Hippocampal formation (tissue), 2 donors: ENCODE data around the gene TAPBP.
"Not testable (repeated sequence)": the region's sequence is repeated elsewhere in the genome, so short reads cannot be mapped to it uniquely, and the experiment has no call there.

Experiments
- DNase-seq, 2 donors: peaks; one replicate each; lab custom pipeline; 2025; lab: John Stamatoyannopoulos, UW

TAPBP gene

DNA sequence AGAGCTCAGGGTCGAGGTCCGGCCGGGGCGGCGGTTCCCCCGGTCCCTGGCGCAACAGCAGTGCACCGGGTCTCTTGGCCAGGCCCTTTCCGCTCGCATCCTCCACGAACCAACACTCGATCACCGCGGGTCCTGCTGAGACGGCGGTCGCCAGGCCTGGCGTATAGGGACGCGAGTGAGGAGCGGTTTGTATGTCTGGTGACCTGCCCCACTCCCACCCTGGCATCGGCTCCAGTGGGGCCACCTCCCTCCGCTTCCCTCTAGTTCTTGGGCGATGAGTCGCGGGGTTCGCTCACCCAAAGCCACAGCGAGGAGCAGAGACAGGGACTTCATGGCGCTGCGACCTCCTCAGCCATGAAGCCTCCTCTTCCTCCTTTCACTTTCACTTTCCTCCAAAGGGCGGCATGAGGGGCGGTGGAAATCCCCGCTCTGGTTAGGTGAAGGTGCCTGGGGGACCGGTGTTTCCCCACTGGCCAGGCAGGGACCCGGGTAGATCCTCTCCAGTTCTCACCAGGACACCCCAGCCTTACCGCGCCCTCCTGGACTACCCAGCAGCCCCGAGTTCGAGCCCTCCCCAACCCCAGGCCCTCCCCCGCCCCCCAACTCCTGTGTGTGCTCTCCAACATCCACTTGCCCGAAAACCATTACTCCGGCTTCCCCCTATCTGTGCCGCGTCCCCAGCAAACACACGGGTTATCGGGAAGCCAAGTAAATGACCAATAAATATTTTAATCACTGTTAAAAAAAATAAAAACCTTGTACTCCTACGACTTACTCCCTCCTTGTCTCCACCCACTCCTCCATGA lies at the start of gene TAPBP:
TAPBP (minus strand) TSS at position 370 of the 806 bp plus-strand sequence; CDS start at position 333, 37 bp downstream.
- DNase-seq = peak; percentile 56

- not testable (repeated sequence) for DNase-seq
Measured at GRCh38 chr6:33363486-33363885, 49.6 kb upstream of the TAPBP start.

GRCh38 chr6:33359331-33359730 lies 45.5 kb upstream of the TAPBP start:
- DNase-seq = no peak

GRCh38 chr6:33357160-33357871 lies 43.4 kb upstream of the TAPBP start:
- DNase-seq = not testable (repeated sequence)

DNA sequence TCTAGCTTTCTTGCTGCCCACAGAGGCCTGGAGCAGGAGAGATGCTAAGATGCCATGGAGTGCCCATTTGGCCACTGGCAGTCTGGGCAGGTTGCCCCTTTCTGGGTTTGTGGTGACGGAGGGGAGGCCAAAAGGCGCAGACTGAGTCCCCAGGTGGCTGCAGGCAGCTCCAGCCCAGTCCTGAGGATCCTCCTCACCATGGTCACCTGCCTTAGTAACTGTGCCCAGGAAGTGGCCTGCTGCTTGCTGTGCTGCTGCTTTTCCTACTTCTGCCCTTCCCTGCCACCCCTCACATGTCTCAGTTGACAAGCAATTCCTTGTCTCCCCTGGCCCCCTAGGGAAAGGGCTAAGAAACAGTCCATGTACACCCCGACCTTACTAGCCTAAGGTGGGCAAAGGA lies 42.4 kb upstream of the TAPBP start:
- no peak for DNase-seq

DNA sequence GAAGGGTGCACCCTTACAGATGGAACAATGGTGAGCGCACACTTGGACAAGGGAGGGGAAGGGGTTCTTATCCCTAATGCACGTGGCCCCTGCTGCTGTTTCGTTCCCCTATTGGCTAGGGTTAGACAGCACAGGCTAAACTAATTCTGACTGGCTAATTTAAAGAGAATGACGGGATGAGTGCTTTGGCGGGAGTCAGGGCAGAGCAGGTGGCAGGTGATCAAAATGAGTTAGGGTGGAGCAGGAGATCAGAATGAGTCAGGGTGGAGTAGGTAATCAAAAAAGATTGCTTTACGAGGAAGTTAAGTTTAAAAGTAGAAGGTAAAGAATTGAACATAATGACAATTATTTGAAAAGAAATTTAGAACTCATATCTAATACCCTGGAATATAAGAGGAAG lies 42.0 kb upstream of the TAPBP start:
- DNase-seq = not testable (repeated sequence)

GRCh38 chr6:33347816-33348215 lies 33.9 kb upstream of the TAPBP start:
- no peak for DNase-seq

DNA sequence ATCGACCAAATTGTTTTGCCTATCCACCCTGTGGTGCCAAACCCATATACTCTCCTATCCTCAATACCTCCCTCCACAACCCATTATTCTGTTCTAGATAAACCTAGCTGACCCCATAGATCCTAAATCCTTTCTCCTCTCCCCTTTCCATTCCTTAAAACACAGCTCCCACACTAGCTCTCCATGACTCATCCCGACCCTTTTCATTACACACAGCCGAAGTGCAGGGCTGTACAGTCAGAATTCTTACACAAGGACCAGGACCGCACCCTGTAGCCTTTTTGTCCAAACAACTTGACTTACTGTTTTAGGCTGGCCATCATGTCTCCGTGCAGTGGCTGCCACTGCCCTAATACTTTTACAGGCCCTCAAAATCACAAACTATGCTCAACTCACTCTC lies 33.1 kb upstream of the TAPBP start:
- not testable (repeated sequence) for DNase-seq

DNA sequence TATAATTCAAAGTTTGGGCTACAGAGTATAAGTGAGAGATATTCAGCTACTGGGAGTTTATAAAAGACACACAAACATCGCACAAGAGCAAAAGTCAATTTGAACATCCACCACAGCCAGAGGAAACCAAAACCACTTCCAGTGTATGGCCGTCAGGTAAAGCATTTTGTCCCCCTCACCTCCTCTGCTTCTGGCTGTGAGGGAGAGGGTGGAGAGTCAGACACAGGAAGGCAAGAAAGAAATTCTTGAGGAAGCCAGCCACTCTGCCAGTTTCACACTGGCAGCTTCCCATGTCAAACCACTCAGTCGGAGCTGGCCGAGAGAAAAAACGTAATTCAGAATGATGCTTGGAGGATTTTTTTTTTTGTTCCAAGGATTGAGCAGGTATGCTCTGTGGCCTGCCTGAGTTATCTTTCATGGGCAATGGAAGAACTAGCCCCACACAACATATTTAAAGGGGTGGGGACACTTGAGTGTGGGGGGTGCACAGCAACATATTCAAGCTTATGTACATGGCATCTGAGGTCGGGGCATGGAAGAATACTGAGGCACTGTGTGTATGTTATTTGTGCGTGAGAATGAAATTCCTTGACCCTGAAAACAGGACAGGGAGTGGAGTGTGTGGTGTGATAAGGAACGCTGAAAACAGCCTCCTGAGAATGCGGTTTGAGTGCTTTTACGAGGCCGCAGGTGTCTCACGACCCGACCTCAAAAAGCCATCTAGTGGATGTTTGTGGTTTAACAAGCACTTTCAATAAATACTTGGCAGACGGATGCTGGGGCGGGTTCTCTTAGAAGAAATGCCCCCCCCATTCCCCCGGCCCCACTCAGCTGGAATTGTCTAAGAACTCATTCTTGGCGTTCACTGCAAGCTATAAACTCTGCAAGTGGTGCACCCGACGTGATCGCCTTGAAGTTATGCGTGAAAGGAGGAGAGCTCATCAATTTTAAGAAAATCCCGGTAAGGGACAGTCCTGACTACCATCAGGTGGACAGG lies 31.1 kb upstream of the TAPBP start:
- DNase-seq = peak; percentile 2 to 9

DNA sequence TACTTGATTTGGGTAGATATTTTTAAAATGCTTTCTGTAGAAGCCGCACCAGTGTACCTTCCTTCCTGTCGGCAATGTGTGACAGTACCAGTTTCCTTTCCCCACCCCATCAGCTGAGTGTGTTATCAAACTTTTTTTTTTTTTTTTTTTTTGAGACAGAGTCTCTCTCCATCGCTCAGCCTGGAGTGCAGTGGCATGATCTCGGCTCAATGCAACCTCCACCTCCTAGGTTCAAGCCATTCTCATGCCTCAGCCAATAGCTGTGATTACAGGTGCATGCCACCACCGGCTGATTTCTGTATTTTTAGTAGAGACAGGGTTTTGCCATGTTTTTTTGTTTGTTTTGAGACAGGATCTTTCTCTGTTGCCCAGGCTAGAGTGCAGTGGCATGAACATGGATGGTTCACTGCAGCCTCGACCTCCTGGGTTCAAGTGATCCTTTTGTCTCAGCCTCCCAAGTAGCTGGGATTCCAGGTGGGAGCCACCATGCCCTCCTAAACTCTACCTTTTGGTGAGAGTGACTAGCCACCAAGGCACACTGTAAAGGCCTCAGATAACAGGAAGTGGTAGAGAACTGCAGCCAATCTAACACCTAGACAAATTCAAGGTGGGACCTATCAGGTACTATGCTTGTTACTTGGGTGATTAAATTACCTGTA lies 30.2 kb upstream of the TAPBP start:
- no peak for DNase-seq

DNA sequence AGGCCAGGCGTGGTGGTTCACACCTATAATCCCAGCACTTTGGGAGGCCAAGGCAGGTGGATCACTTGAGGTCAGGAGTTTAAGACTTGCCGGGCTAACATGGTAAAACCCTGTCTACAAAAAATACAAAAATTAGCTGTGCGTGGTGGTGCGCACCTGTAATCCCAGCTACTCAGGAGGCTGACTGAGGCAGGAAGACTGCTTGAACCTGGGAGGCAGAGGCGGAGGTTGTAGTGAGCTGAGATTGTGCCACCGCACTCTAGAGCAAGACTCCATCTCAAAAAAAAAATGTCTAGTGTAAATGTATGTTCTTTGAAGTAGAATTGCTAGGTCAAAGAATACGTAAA lies 29.7 kb upstream of the TAPBP start:
- not testable (repeated sequence) for DNase-seq

- no peak for DNase-seq
Measured at GRCh38 chr6:33339193-33339592, 25.3 kb upstream of the TAPBP start.

DNA sequence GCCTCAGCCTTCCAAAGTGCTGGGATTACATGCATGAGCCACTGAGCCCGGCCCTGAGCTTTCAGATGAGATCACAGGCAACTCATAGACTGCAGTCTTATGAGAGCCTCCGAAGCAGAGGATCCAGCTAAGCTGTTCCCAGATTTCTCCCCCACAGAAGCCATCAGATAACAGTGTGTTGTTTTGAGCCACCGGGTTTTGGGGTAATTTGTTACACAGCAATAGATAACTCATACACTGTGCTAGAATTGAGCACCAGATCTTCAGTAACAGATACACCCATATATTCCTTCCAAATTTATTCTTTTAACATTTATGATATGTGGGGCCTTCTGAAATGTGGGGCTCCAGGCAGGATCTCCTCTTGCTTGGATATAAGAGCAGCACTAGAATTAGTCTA lies 22.6 kb upstream of the TAPBP start:
- no peak for DNase-seq

- DNase-seq = no peak
Measured at GRCh38 chr6:33335916-33336315, 22.0 kb upstream of the TAPBP start.

DNA sequence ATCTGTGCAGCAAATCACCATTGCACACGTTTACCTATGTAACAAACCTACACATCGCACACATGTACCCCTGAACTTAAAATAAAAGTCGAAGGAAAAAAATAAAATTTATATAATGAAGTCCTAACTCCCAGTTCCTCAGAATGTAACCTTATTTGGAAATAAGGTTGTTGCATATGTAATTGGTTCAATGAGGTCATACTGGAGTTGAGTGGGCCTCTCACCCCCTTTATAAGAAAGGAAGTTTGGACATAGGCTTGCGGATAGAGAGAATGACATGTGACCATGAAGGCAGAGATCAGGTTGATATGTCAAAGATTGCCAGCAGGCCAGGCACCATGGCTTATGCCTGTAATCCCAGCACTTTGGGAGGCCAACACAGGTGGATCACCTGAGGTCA lies 19.8 kb upstream of the TAPBP start:
- DNase-seq = no peak

GRCh38 chr6:33330736-33331135 lies 16.9 kb upstream of the TAPBP start:
- DNase-seq = no peak

GRCh38 chr6:33329058-33329457 lies 15.2 kb upstream of the TAPBP start:
- DNase-seq = no peak

GRCh38 chr6:33324125-33324524 lies 10.2 kb upstream of the TAPBP start:
- DNase-seq = no peak

GRCh38 chr6:33323623-33323948 lies 9.7 kb upstream of the TAPBP start:
- no peak for DNase-seq

DNA sequence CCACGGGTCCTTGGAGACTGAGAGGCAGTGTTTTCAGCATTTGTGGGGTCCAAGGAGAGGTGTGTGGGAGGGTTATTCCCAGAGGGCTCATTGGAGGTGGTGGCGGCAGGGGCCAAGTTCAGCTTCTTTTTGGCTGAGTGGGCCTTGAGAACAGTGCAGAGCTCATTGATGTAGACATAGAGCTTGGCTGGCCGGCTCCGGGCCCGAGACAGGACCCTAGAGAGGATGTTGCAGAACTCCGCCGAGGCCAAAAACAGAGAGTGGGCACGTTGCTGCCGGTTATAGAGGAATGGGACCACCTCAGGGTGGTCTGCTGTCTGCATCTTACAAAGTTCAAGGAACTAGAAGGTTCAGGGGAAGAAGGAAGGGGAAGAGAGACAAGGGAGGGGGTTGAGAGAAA lies 7.3 kb upstream of the TAPBP start:
- DNase-seq = no peak

DNA sequence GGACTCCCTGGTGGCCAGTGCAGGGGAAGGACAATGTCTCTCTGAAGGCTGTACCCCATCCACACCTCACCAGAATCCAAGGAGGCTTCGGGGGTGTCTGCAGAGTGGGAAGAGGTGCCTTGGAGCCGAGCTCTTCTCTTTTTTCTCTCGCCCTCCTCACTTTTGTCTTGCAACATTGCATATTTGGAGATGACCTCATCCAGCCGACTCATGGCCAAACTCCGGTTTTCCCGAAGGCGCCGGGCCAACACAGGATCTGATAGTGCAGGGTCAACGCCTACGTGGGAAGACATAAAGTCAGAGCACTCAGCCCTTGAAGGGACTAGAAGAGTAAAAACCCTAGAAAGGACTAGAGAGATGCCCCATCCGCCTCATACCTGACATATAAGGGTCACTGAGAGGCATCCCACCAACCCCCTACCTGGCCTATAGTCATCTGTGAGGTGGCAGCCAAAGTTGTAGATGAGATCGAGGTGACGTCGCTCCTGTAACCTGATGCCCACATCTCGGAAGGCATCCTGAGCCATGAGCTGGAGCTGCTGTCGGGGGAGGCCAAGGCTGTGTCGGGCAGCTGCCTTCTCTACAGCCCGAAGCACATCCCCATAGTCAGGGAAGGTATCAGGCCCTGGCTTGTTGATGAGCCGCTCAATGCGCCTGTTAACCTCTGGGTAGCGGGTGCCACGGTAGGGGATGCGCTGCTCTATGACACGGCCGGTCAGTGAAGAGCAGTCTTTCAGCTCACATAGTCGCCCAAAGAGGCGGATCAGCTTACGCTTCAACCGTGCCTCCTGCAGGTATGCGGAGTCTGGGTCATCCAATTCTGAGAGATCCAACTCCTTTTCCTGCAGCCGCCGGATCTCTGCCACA lies 6.7 kb upstream of the TAPBP start:
- DNase-seq = no peak
